Heart left ventricle (tissue), 13 donors: Measurements from ENCODE around the gene AFDN.

Source experiments
- POLR2A ChIP-seq, 2 donors: fragments of 450-650 bp; IDR thresholded peaks; one replicate each; pipeline ENCODE4 v1.6.1; 2017; ENCODE audit warnings: antibody characterized with exemption in 2 of 2, mild to moderate bottlenecking in 2 of 2, moderate library complexity in 2 of 2
- TF ChIP-seq, protein P1 (sequence below), 12 donors: fragments of 200-600 bp; sonication (generic) in 4 of 12; IDR thresholded peaks; one replicate each; pipeline versions ENCODE4 v1.5.0 to v1.8.0; 2018 to 2022; ENCODE audit warnings: antibody characterized with exemption in 12 of 12, mild to moderate bottlenecking in 5 of 12
- donor health status: ischemic (EF 13 %, LVEDD 7.1; RV severe dilation, severe dysfunction).
- donor health status: DM: no; HTN: yes; CAD: no.
- donor health status: DM: no; HTN: no; CAD: no.
- donor health status: ischemic (EF 25% LVEDD 6.9; RV normal size, moderate dysfunction).
- donor health status: ischemic (EF 25% LVEDD 5.7; RV mildly dilated, moderate dysfunction).
- donor health status: ischemic (EF 35%, LVEDD 5.7; RV mildly dilated, moderate dysfunction).
- donor health status: nonischemic (EF 11% LVEDD 7.7; RV severe dilation, severe dysfunction).
- donor health status: DM: yes; HTN: yes; CAD: no.
- donor health status: PGD.
- donor health status: ischemic (EF 29% LVEDD 5.4; RV normal size, mild dysfunction).
- donor health status: nonischemic (EF 23%, LVEDD 6.1; RV moderate dilation, normal function).

DNA sequence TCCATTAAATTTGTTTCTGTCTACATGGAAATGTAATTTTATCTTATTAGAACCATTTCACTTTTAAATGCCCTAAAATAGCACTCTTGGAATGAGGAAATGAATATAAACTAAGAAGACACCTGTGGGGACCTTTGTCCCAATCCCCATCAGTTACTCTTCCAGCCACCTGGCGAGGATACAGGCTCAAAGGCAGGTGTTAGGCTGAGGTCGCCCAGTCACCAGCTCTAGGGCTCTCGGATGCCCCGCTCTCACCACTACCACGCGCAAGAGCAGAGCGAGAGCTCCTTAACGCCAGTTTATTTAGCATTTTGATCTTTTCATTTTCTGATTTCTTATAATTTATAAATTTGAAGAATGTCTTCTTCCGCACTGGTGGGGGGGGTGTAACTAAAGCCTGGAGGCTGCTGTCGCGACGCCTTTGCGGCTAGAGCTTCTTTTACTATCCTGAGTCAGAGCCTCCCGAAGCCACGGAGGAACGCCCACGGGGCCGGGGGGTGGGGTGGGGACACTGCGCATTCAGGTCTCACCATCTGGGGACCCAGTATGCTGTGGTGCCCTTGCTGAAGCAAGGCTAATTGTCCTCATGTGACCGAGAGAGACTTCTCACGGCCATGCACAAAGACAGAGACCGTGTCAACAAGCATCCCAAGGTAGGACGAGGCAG is 38.7 kb upstream of the AFDN start:
- TF ChIP-seq, protein P1, sequence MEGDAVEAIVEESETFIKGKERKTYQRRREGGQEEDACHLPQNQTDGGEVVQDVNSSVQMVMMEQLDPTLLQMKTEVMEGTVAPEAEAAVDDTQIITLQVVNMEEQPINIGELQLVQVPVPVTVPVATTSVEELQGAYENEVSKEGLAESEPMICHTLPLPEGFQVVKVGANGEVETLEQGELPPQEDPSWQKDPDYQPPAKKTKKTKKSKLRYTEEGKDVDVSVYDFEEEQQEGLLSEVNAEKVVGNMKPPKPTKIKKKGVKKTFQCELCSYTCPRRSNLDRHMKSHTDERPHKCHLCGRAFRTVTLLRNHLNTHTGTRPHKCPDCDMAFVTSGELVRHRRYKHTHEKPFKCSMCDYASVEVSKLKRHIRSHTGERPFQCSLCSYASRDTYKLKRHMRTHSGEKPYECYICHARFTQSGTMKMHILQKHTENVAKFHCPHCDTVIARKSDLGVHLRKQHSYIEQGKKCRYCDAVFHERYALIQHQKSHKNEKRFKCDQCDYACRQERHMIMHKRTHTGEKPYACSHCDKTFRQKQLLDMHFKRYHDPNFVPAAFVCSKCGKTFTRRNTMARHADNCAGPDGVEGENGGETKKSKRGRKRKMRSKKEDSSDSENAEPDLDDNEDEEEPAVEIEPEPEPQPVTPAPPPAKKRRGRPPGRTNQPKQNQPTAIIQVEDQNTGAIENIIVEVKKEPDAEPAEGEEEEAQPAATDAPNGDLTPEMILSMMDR (IDR thresholded peaks at IDR 0.05) = no peak
- TF ChIP-seq POLR2A (IDR thresholded peaks at IDR 0.05) = no peak
